ENCODE data around the gene LPXN. TPM values are rescaled to one million over a fixed set of nuclear protein-coding genes. Genes with fewer than 3 reads are reported as not detected.

The LPXN gene
- total and polyA plus RNA-seq, 7 donors: 4.8 to 26.8 (median 11.4) TPM

- no peak overlapping the region for H3K4me3 ChIP-seq
- no peak overlapping the region for H3K27ac ChIP-seq
- no peaks in the 10 kb centered on the region for H3K27me3 ChIP-seq
- H3K9me3 ChIP-seq: no peaks in the 10 kb centered on the region
- intact Hi-C loops (cut with DNase I): no loop called here
- TF ChIP-seq POLR2AphosphoS5 (IDR thresholded peaks at IDR 0.05): no peak
- TF ChIP-seq, protein P1, sequence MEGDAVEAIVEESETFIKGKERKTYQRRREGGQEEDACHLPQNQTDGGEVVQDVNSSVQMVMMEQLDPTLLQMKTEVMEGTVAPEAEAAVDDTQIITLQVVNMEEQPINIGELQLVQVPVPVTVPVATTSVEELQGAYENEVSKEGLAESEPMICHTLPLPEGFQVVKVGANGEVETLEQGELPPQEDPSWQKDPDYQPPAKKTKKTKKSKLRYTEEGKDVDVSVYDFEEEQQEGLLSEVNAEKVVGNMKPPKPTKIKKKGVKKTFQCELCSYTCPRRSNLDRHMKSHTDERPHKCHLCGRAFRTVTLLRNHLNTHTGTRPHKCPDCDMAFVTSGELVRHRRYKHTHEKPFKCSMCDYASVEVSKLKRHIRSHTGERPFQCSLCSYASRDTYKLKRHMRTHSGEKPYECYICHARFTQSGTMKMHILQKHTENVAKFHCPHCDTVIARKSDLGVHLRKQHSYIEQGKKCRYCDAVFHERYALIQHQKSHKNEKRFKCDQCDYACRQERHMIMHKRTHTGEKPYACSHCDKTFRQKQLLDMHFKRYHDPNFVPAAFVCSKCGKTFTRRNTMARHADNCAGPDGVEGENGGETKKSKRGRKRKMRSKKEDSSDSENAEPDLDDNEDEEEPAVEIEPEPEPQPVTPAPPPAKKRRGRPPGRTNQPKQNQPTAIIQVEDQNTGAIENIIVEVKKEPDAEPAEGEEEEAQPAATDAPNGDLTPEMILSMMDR (IDR thresholded peaks at IDR 0.05): no peak
- TF ChIP-seq POLR2A (IDR thresholded peaks at IDR 0.05): no peak
- TF ChIP-seq EP300 (IDR thresholded peaks at IDR 0.05): no peak
- no peak for DNase-seq
- H3K4me1 ChIP-seq: no peaks in the 10 kb centered on the region
- no peaks in the 10 kb centered on the region for H3K36me3 ChIP-seq
- 96 to 98% methylated on average over 3 of the region's 3 CpGs for WGBS, 2 donors
These were observed 64.0 kb downstream of the LPXN start for GRCh38 chr11:58511636-58512035.

DNA sequence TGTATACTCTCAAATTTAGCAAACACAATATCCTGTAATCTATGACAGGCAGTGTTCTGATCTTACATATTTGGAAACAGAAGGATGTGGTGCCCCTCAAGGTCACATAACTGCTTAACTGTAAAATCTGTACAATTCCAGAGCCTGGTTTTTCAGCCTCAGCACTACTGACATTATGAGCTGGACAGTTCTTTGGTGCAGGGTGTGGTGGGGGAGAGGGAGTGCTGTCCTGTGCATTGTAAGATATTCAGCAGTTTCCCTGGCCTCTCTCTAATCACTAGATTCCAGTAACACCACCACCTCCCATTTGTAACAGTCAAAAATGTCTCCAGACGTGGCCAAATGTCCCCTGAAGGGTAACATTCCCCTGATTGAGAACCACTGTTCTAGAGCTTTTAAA lies 65.9 kb downstream of the LPXN start:
- intact Hi-C loops (cut with DNase I): no loop called here
- no peaks in the 10 kb centered on the region for H3K36me3 ChIP-seq
- H3K27me3 ChIP-seq: no peaks in the 10 kb centered on the region
- H3K9me3 ChIP-seq: no peaks in the 10 kb centered on the region
- H3K4me1 ChIP-seq: no peaks in the 10 kb centered on the region
- H3K27ac ChIP-seq: no peak overlapping the region
- H3K4me3 ChIP-seq: no peak overlapping the region
- 69 to 73% methylated on average over 1 of the region's 1 CpG for WGBS, 2 donors
- TF ChIP-seq, protein P1 (IDR thresholded peaks at IDR 0.05): no peak
- TF ChIP-seq EP300 (IDR thresholded peaks at IDR 0.05) (no peak), POLR2A (IDR thresholded peaks at IDR 0.05) (no peak), POLR2AphosphoS5 (IDR thresholded peaks at IDR 0.05) (no peak)
- no peak for DNase-seq

- no peak for DNase-seq
- Histone ChIP-seq H3K27ac (no peak overlapping the region), H3K4me1 (no peaks in the 10 kb centered on the region), H3K27me3 (no peaks in the 10 kb centered on the region), H3K4me3 (no peak overlapping the region), H3K36me3 (no peaks in the 10 kb centered on the region), H3K9me3 (no peaks in the 10 kb centered on the region)
- intact Hi-C loops (cut with DNase I): no loop called here
- no peak for TF ChIP-seq POLR2AphosphoS5 (IDR thresholded peaks at IDR 0.05)
- TF ChIP-seq, protein P1 (IDR thresholded peaks at IDR 0.05): no peak
- TF ChIP-seq POLR2A (IDR thresholded peaks at IDR 0.05): no peak
- TF ChIP-seq EP300 (IDR thresholded peaks at IDR 0.05): no peak
These were observed 66.8 kb downstream of the LPXN start for GRCh38 chr11:58508814-58509213.

DNA sequence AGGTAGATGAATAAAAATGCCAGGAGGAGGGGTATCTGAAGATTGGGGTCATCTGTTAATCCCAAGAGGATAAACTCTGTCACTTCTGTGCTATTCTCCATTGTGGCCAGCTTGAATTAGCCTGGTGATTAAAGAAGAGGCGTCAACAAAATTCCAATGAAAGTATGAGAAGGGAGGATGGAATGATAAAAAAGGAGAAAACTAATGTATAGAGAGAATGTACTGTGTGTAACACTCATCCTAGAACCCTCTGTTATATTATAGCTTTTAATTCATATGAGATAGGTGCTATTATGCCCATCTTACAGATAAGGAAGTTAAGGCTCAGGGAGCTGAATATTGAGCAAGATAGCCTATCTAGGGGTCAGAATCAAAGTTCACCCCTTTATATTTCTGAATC lies 67.7 kb downstream of the LPXN start, which contains the start of gene OR5B21:
OR5B21 (minus strand) TSS at position 101 of the 400 bp plus-strand sequence; CDS start at position 101, 0 bp downstream.
- DNase-seq: no peak
- no peaks in the 10 kb centered on the region for H3K36me3 ChIP-seq
- H3K27ac ChIP-seq: no peak within 1 kb of the TSS
- 94 to 96% methylated on average over 1 of the region's 1 CpG for WGBS, 2 donors
- no peaks in the 10 kb centered on the region for H3K4me1 ChIP-seq
- intact Hi-C loops (cut with DNase I): no loop called here
- H3K9me3 ChIP-seq: no peaks in the 10 kb centered on the region
- TF ChIP-seq POLR2AphosphoS5 (IDR thresholded peaks at IDR 0.05) (no peak), EP300 (IDR thresholded peaks at IDR 0.05) (no peak), POLR2A (IDR thresholded peaks at IDR 0.05) (no peak)
- TF ChIP-seq, protein P1 (IDR thresholded peaks at IDR 0.05): no peak
- no peaks in the 10 kb centered on the region for H3K27me3 ChIP-seq
- no peak within 1 kb of the TSS for H3K4me3 ChIP-seq

DNA sequence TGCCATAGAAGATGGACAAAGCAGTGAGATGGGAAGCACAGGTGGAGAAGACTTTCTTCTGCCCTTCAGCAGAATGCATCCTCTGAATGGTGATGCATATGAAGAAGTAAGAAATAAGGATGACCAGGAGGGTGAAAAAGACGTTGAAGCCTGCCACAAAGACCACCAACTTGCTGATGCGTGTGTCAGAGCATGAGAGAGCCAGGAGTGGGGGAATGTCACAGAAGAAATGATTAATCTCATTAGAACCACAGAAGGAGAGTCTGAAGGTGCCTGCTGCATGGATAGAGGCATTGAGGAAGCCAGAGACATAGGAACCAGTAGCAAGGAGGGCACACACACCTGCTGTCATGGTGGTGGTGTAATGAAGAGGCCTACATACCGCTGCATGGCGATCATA lies 68.3 kb downstream of the LPXN start:
- Histone ChIP-seq H3K27me3 (no peaks in the 10 kb centered on the region), H3K9me3 (no peaks in the 10 kb centered on the region), H3K27ac (no peak overlapping the region), H3K4me3 (no peak overlapping the region), H3K36me3 (no peaks in the 10 kb centered on the region), H3K4me1 (no peaks in the 10 kb centered on the region)
- 86 to 92% methylated on average over 4 of the region's 4 CpGs for WGBS, 2 donors
- no peak for DNase-seq
- TF ChIP-seq EP300 (IDR thresholded peaks at IDR 0.05) (no peak), POLR2A (IDR thresholded peaks at IDR 0.05) (no peak), POLR2AphosphoS5 (IDR thresholded peaks at IDR 0.05) (no peak)
- TF ChIP-seq, protein P1 (IDR thresholded peaks at IDR 0.05): no peak
- intact Hi-C loops (cut with DNase I): no loop called here
